Brain microvascular endothelial cell (primary cell): ENCODE results near the gene HELQ.

ENCODE experiments used
- DNase-seq: peaks from one replicate; pipeline ENCODE4 v3.0.0-alpha.2; 2020
- H3K27ac ChIP-seq: fragments of 250-450 bp; sonication (Bioruptor Pico); 2 replicates; pipeline ENCODE4 v1.5.1; 2020; ENCODE audit warnings: mild to moderate bottlenecking, moderate library complexity
- H3K27me3 ChIP-seq: fragments of 250-450 bp; sonication (Bioruptor Pico); replicated peaks from 2 replicates; pipeline ENCODE4 v1.5.1; 2020; ENCODE audit warnings: mild to moderate bottlenecking
- H3K36me3 ChIP-seq: fragments of 250-450 bp; sonication (Bioruptor Pico); replicated peaks from 2 replicates; pipeline ENCODE4 v1.5.1; 2020; ENCODE audit warnings: mild to moderate bottlenecking
- H3K4me3 ChIP-seq: 2 replicates; pipeline ENCODE4 v1.5.1; 2011; ENCODE audit warnings: low read depth, mild to moderate bottlenecking, control low read depth, low read length, moderate library complexity
- in situ Hi-C: cut with HindIII; loops from 2 replicates; pipeline ENCODE4 v1.10.0; 2017; ENCODE audit warnings: low sequenced_read_pairs, low pct_ligation_motif_present
- TF ChIP-seq, protein P1 (sequence below): IDR thresholded peaks from 2 replicates; pipeline ENCODE4 v1.5.1; 2011; ENCODE audit warnings: low read depth, mild to moderate bottlenecking, moderate library complexity, low read length, control low read depth, inconsistent platforms; ENCODE audit errors: missing control alignments

The HELQ gene

GRCh38 chr4:83490876-83491450 lies 35.3 kb upstream of the HELQ start:
- no peaks in the 10 kb centered on the region for H3K27me3 ChIP-seq
- H3K27ac ChIP-seq: no peak overlapping the region
- H3K4me3 ChIP-seq: no peak overlapping the region
- TF ChIP-seq, protein P1, sequence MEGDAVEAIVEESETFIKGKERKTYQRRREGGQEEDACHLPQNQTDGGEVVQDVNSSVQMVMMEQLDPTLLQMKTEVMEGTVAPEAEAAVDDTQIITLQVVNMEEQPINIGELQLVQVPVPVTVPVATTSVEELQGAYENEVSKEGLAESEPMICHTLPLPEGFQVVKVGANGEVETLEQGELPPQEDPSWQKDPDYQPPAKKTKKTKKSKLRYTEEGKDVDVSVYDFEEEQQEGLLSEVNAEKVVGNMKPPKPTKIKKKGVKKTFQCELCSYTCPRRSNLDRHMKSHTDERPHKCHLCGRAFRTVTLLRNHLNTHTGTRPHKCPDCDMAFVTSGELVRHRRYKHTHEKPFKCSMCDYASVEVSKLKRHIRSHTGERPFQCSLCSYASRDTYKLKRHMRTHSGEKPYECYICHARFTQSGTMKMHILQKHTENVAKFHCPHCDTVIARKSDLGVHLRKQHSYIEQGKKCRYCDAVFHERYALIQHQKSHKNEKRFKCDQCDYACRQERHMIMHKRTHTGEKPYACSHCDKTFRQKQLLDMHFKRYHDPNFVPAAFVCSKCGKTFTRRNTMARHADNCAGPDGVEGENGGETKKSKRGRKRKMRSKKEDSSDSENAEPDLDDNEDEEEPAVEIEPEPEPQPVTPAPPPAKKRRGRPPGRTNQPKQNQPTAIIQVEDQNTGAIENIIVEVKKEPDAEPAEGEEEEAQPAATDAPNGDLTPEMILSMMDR: peak; percentile 87
- peak; percentile 2 for DNase-seq
- in situ Hi-C loops: no loop called here
- H3K36me3 ChIP-seq: no peaks in the 10 kb centered on the region

- Histone ChIP-seq H3K27ac (no peak overlapping the region), H3K4me3 (no peak overlapping the region), H3K36me3 (no peaks in the 10 kb centered on the region), H3K27me3 (no peaks in the 10 kb centered on the region)
- in situ Hi-C loops: no loop called here
- DNase-seq: no peak
- TF ChIP-seq, protein P1: peak; percentile 2
These were observed 34.2 kb upstream of the HELQ start for GRCh38 chr4:83489711-83490326.

GRCh38 chr4:83486457-83487129 lies 31.0 kb upstream of the HELQ start:
- in situ Hi-C loops: no loop called here
- Histone ChIP-seq H3K27me3 (no peaks in the 10 kb centered on the region), H3K27ac (no peak overlapping the region), H3K4me3 (no peak overlapping the region), H3K36me3 (no peaks in the 10 kb centered on the region)
- TF ChIP-seq, protein P1: no peak
- no peak for DNase-seq

DNA sequence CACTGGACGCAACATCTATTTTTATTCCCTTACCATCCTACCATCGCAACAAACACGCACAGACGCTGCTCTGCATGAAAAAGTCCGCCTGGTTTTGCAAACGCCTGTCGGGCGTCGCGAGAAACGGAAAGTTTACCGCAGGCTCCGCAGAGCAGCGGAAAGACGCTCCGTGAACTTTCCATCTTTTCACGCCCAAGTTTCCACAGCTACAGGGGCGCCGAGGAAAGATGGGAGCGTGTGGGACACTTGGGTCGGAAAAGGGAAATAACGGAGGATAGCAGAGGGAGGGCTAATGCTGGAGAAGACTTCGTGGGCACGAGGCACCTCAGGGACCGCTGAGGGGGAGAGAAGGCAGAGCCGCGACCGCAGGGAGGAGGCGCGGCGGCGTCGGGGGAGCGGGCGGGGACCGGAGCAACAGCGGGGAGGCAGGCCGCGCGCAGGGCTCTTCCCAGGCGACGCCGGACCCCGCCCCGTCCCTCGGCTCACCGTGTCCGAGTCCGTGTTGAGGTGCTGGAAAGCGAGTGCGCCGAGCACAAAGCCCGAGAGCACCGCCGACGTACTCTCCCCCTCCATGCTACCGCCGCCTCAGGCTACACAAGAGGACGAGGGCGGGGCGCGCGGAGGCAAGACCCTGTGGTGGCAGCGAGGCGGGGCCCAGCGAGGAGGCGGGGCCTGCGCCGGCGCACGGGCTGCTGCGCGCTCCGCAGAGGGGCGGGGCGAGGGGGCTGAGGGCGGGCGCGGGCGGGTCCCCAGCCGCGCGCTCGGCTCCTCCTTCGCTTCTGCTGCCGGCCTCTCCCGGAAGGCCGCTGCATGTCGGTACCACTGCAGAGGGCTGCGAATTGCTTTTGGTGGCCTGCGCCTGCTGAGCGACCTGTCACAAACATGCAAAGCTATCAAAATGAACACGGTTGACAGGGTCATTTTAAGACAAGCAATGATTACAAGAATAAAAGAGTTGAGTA lies 29.2 kb upstream of the HELQ start, which contains the start of gene ABRAXAS1:
Gene ABRAXAS1, minus strand, starts transcription at position 601 of the 962 bp plus-strand sequence. Its CDS starts 28 bp downstream, at position 573.
- Histone ChIP-seq H3K27me3 (no peaks in the 10 kb centered on the region), H3K4me3 (peak within 1 kb of the TSS; percentile 81), H3K36me3 (no peaks in the 10 kb centered on the region), H3K27ac (peak within 1 kb of the TSS; percentile 88)
- TF ChIP-seq, protein P1: no peak
- in situ Hi-C loops: no loop called here
- peak; percentile 88 for DNase-seq

GRCh38 chr4:83473966-83474365 lies 18.3 kb upstream of the HELQ start:
- Histone ChIP-seq H3K4me3 (no peak overlapping the region), H3K27ac (no peak overlapping the region), H3K36me3 (peaks cover 2% of the 10 kb centered on the region), H3K27me3 (no peaks in the 10 kb centered on the region)
- TF ChIP-seq, protein P1: no peak
- DNase-seq: no peak
- in situ Hi-C loops: no loop called here
